Skeletal muscle tissue (tissue), 4 donors: ENCODE results near the gene CDKN2D. TPM values are rescaled to one million over a fixed set of nuclear protein-coding genes. Genes with fewer than 3 reads are reported as not detected.

ENCODE experiments used
- H3K27ac ChIP-seq: one replicate; pipeline ENCODE4 v1.7.0; 2013; ENCODE audit warnings: mild to moderate bottlenecking, low read depth, low read length, inconsistent platforms
- H3K27me3 ChIP-seq, 3 donors: one replicate each; pipeline ENCODE4 v1.7.0; 2013; ENCODE audit warnings: low read length in 3 of 3; ENCODE audit not compliant: control insufficient read depth in 3 of 3, insufficient read depth in 3 of 3
- H3K36me3 ChIP-seq, 3 donors: one replicate each; pipeline ENCODE4 v1.7.0; 2013; ENCODE audit warnings: low read length in 3 of 3; ENCODE audit not compliant: control insufficient read depth in 3 of 3, insufficient read depth in 3 of 3
- H3K4me1 ChIP-seq, 3 donors: one replicate each; pipeline ENCODE4 v1.7.0; 2013; ENCODE audit warnings: low read length in 3 of 3, mild to moderate bottlenecking in 3 of 3; ENCODE audit not compliant: control insufficient read depth in 3 of 3, insufficient read depth in 3 of 3
- H3K4me3 ChIP-seq, 3 donors: one replicate each; pipeline ENCODE4 v1.7.0; 2013; ENCODE audit warnings: low read length in 3 of 3
- H3K9ac ChIP-seq, 3 donors: one replicate each; pipeline ENCODE4 v1.7.0; 2013; ENCODE audit warnings: low read length in 3 of 3, mild to moderate bottlenecking in 3 of 3, moderate library complexity in 2 of 3, low read depth in 1 of 3
- H3K9me3 ChIP-seq, 3 donors: one replicate each; pipeline ENCODE4 v1.7.0; 2013; ENCODE audit warnings: low read length in 3 of 3; ENCODE audit not compliant: control insufficient read depth in 3 of 3
- total RNA-seq: library from RNA; depleted of rRNA; stranded (reverse); fragments of >200 nt; gene quantifications from one replicate; pipeline ENCODE4 v1.2.3, GENCODE V29; 2014
- donor health status: Osteomylitis.

CDKN2D gene
- total RNA-seq, 1 donor from 2014 or later = 16.7 TPM

DNA sequence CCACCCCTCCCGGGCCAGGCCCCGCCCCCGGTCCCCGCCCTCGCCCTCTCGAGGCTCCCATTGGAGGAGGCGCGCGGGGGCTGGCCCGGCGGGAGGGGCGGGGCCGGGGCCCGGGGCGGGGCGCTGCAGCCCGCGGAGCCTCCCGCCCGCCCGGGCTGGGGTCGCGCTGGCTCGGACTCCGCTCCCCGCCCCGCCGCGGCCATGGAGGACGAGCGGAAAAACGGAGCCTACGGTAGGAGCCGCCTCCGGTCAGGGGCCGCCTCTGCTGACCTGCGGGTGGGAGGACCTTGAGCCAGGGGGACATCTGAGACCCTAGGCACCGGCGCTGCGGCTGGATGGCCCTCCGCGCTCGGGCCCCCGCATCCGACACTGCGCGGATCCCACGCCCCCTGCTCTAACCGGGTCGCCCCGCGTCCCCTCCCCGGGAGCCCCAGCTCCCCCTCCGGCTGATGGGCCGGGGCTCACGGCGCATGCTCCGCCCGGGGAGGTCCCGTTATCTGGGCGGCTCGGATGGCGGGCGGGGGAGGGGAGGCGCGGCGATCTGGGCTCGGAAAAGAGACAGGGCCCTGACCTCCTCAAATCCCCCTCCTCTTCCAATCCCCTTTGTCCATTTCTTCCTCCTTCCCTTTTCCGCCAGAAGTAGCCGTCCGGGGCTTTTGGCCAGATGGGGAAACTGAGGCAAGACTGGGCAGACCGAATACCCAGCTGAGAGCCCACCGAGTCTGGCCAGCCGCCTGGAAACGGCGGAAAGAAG is 33.7 kb upstream of the CDKN2D start:
- Histone ChIP-seq H3K4me1 (peaks cover 22 to 23% (median 22%) of the 10 kb centered on the region in 3 donors), H3K36me3 (no peaks in the 10 kb centered on the region), H3K9ac (peak overlapping the region; percentile 89 to 91 (median 90)), H3K9me3 (no peaks in the 10 kb centered on the region), H3K4me3 (peak overlapping the region; percentile 91 to 94 (median 92)), H3K27ac (peak overlapping the region; percentile 87), H3K27me3 (no peaks in the 10 kb centered on the region)

DNA sequence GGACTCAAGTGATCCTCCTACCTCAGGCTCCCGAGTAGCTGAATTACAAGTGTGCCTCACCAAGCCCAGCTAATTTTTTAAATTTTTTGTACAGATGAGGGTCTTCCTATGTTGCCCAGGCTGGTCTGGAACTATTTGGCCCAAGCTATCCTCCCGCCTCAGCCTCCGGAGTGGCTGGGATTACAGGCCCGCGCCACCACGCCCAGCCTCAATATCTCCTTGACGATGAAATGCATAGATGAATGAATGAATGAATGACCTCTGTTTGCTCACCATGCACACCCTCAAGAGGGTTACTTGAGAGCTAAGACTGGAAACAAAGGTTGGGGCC is 33.2 kb upstream of the CDKN2D start:
- no peak overlapping the region for H3K9ac ChIP-seq
- no peaks in the 10 kb centered on the region for H3K27me3 ChIP-seq
- H3K27ac ChIP-seq = no peak overlapping the region
- no peaks in the 10 kb centered on the region for H3K36me3 ChIP-seq
- H3K4me1 ChIP-seq = peaks cover 22 to 23% (median 22%) of the 10 kb centered on the region in 3 donors
- H3K4me3 ChIP-seq = peak overlapping the region; percentile 23 to 57 (median 54)
- H3K9me3 ChIP-seq = no peaks in the 10 kb centered on the region

DNA sequence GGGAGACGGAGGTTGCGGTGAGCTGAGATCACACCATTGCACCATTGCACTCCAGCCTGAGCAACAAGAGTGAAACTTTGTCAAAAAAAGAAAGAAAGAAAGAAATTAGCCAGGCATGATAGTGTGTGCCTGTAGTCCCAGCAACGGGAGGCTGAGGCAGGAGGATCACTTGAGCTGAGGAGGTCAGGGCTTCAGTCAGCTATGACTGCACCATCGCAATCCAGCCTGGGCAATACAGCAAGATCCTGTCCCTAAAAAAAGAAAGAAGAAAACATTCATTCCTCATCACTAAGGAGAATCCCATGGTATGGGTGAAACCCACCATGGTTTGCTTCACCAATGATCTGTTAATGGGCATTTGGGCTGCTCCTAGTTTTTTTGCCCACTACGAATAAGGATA is 31.4 kb upstream of the CDKN2D start:
- Histone ChIP-seq H3K4me1 (peaks cover 22 to 23% (median 22%) of the 10 kb centered on the region in 3 donors), H3K27me3 (no peaks in the 10 kb centered on the region), H3K4me3 (no peak overlapping the region), H3K36me3 (no peaks in the 10 kb centered on the region), H3K27ac (no peak overlapping the region), H3K9me3 (no peaks in the 10 kb centered on the region), H3K9ac (no peak overlapping the region)

DNA sequence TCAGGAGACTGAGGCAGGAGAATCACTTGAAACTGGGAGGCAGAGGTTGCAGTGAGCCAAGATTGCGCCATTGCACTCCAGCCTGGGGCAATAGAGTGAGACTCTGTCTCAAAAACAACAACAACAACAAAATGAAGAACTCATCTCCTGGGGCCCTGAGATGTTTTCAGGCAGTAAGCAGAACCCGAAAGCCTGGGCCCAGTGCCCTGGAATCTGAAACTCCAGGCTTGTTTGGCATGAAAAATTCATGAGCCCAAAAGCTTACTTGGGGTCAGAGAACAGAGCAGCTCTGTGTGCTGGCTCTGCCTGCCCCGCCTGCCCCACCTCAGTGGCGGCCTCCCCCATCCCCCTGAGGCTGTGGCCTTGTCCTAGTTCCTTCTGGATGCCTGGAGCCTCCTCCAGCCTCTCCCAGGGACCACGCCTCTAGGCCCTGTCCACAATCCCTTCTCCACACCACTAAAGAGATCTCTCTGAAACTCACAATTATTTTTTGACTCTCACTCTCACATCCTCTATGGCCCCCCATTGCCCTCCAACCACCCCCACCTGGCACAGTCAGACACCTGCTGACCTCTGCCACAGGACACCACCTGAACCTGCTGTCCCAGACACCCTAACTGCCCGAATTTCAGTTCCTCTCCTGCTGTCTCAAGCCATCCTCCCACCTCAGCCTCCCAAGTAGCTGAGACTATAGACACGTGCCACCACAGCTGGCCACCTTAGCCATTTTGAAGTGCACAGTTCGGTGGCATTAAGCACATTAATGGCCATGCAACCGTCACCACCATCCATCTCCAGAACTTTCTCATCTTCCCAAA is 25.2 kb upstream of the CDKN2D start:
- Histone ChIP-seq H3K9ac (peak overlapping the region in 1 of 3 donors; percentile 25), H3K4me1 (peaks cover 5 to 12% (median 7%) of the 10 kb centered on the region in 3 donors), H3K27me3 (no peaks in the 10 kb centered on the region), H3K36me3 (no peaks in the 10 kb centered on the region), H3K27ac (no peak overlapping the region), H3K4me3 (no peak overlapping the region), H3K9me3 (no peaks in the 10 kb centered on the region)

DNA sequence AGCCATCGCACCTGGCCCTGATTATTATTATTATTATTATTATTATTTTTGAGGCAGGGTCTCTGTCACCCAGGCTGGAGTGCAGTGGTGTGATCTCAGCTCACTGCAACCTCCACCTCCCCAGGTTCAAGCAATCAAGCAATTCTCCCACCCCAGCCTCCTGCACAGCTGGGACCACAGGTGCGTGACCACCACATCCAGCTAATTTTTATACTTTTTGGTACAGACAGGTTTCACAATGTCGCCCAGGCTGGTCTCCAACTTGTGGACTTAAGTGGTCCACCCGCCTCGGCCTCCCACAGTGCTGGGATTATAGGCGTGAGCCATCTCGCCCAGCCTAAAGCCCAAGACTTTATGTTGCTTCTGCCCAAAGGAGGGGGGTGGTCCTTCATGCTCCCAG is 24.4 kb upstream of the CDKN2D start:
- Histone ChIP-seq H3K27me3 (no peaks in the 10 kb centered on the region), H3K27ac (no peak overlapping the region), H3K4me1 (peaks cover 5 to 12% (median 7%) of the 10 kb centered on the region in 3 donors), H3K9me3 (no peaks in the 10 kb centered on the region), H3K9ac (no peak overlapping the region), H3K36me3 (no peaks in the 10 kb centered on the region), H3K4me3 (no peak overlapping the region)

DNA sequence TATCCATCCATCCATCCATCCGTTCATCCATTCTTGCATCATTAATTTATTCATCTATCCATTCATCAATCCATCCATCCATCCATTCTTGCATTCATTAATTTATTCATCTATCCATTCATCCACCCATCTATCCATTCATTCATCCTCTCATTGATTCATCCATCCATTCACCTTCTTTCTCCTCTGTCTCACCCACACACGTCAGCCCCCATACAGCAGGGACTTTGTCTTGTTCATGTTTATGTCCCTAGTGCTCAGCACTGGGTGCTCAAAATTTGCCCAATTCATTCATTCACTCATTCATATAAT is 19.0 kb upstream of the CDKN2D start:
- Histone ChIP-seq H3K4me1 (no peaks in the 10 kb centered on the region), H3K27me3 (peaks cover 10 to 14% (median 10%) of the 10 kb centered on the region in 3 donors), H3K9me3 (no peaks in the 10 kb centered on the region), H3K9ac (no peak overlapping the region), H3K4me3 (no peak overlapping the region), H3K36me3 (no peaks in the 10 kb centered on the region), H3K27ac (no peak overlapping the region)

DNA sequence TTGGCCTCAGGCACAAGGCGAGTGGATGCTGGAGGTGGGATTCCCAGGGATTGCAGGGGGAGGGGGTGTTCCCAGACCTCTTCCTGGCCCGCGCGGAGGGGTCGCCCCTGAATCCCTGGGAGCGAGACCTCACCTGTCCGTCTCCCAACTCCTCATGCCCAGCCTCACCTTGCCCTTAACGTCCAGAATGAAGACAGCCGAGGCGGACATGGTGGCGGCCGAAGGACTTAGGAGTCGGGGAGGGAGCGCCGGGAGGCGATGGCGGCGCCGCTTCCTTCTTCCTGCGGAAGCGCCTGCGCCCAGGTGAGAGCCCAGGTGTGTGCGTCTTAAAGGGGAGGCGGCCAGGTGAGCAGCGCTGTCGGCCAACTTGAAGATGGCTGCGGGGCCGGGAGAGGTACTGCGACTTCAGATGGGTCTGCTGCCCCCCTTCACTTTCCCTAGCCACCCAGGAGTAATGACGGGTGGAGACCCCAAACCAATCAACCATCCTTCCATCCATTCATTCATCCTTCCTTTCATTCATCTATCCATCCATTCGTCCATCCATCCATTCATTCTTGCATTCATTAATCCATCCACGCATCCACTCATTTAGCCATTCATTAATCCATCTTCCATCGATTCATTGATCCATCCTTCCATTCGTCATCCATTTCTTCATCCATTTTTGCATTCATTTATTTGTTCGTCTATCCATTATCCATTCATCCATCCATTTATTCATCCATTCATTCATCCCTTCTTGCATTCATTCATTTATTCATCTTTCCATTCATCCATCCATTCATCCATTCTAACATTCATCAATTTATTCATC is 18.5 kb upstream of the CDKN2D start, which contains the start of gene AP1M2:
TSS of gene AP1M2 (minus strand) at position 291 of the 817 bp plus-strand sequence. CDS start at position 210, 81 bp downstream.
- Histone ChIP-seq H3K27me3 (peaks cover 10 to 14% (median 10%) of the 10 kb centered on the region in 3 donors), H3K9ac (no peak within 1 kb of the TSS), H3K4me3 (no peak within 1 kb of the TSS)

DNA sequence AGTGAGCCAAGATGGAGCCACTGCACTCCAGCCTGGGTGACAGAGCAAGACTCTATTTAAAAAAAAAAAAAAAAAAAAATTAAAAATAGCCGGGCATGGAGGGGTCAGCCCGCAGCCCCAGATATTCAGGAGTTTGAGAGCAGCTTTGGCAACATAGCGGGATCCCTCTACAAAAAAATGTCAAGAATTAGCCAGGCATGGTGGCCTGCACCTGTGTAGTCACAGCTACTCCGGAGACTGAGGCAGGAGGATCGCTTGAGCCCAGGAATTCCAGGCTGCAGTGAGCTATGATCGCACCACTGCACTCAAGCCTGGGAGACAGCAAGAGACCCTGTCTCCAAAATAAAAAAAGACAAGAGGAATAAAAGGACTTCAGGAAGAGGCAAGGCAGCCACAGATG is 17.6 kb upstream of the CDKN2D start:
- Histone ChIP-seq H3K9ac (no peak overlapping the region), H3K36me3 (no peaks in the 10 kb centered on the region), H3K9me3 (no peaks in the 10 kb centered on the region), H3K27me3 (peaks cover 10 to 14% (median 13%) of the 10 kb centered on the region in 3 donors), H3K27ac (no peak overlapping the region), H3K4me3 (no peak overlapping the region), H3K4me1 (peaks cover under 1 to 2% (median 1%) of the 10 kb centered on the region in 3 donors)

More for the DNA sequence above, 18.5 kb upstream of the CDKN2D start, which contains the start of gene AP1M2:
- no peak within 1 kb of the TSS for H3K27ac ChIP-seq
- H3K4me1 ChIP-seq = no peaks in the 10 kb centered on the region
- H3K36me3 ChIP-seq = no peaks in the 10 kb centered on the region
- H3K9me3 ChIP-seq = no peaks in the 10 kb centered on the region

DNA sequence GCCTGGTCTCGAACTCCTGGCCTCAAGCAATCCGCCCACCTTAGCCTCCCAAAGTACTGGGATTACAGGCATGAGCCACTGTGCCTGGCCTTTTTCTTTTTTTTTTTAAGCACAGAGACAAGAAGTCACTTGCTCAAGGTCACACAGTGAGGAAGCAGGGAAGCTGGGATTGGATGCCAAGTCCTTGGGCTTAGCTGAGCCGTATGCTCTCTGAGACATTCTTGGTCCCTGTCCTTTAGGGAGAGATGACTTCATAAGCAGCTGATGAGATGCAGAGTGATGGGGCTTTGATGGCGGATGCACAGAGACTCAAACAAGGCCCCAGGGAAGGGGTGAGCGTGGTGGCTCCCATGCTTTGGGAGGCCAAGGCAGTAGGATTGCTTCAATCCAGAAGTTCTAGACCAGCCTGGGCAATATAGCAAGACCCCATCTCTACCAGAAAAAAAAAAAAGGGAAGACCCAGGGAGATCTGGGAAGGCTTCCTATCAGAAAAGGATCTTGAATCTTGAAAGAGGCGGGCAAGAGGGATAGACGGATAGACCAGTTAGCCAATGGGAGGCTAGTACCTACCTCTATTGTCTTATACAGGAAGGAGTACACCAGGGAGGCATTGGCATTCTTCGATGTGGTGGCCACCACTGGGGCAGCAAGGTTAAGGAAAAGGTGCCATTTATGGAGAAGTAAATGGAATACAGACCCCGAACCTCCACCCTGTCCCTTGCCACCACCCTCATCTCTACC is 14.4 kb upstream of the CDKN2D start:
- Histone ChIP-seq H3K9me3 (no peaks in the 10 kb centered on the region), H3K36me3 (no peaks in the 10 kb centered on the region), H3K27me3 (peaks cover 10 to 14% (median 14%) of the 10 kb centered on the region in 3 donors), H3K27ac (no peak overlapping the region), H3K9ac (no peak overlapping the region), H3K4me1 (peaks cover 5 to 6% (median 5%) of the 10 kb centered on the region in 3 donors), H3K4me3 (no peak overlapping the region)
